ENCODE results near the gene SLC47A2. TPM values are rescaled to one million over a fixed set of nuclear protein-coding genes. Genes with fewer than 3 reads are reported as not detected.
"Not testable (repeated sequence)": the region's sequence is repeated elsewhere in the genome, so short reads cannot be mapped to it uniquely, and the experiment has no call there.

SLC47A2 gene
- total RNA-seq: not detected
- not detected for polyA plus RNA-seq
- 0 reads per million in 6 experiments for total RNA-seq

DNA sequence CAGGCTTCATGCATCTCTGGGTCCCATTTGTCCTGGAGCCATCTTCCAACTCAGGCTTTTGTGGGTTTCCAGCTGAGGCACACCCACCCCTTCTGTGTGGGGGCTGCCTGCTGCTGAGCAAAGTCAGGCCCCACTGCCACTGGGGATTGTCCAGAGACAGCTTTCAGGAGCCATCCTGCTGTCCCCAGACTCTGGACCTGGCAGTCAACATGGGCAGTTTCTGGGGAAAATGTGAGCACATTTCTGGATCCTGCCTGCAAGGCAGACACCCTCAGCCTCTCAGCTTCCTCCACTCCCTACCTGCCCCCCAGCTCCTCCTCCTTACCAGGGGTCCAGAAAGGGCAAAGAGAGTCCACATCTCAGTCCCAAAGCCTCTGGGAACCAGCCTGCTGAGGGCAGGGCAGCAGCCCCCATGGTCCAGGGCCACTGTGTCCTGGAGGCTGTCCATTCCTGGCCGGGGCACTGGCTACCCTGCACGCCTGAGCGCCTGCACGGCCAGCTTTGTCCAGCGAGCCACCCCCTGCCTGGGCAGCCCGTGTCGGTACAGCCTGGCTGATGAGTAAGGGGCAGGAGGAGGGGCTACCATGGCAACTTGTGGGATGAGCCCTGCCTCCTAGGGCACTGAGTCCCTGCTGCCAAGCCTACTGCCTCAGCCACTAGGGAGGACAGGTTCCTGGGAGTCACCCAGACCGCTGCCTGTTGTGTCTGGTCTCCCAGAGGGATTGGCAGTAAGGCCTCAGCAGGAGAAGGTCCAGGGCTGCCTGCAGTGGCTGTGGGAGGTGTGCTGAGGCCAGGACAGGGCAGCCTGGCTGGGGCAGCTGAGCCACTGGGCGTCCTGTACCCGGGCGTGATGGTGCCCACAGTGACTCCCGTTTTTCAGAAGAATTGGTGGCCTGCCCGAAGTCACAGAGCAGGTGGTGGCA is at the start of gene SLC47A2:
Gene SLC47A2 (minus strand): TSS at position 477 of the 923 bp plus-strand sequence. CDS start 29 bp downstream, at position 448.
- ATAC-seq: no peak
- Mint-ChIP-seq H3K4me3 (no peak within 1 kb of the TSS), H3K27me3 (no peaks in the 10 kb centered on the region), H3K36me3 (no peaks in the 10 kb centered on the region), H3K4me1 (peaks cover 0 to 7% (median under 1%) of the 10 kb centered on the region in 4 donors), H3K27ac (peak within 1 kb of the TSS in 2 of 10 donors; percentile 13 to 48), H3K9me3 (no peaks in the 10 kb centered on the region)
- no peak for DNase-seq
- POLR2A ChIA-PET: no interaction called here

- Mint-ChIP-seq H3K4me3 (no peak overlapping the region), H3K27me3 (peaks cover 0 to 8% (median 2%) of the 10 kb centered on the region in 5 donors), H3K4me1 (peaks cover 14 to 31% (median 21%) of the 10 kb centered on the region in 4 donors), H3K36me3 (no peaks in the 10 kb centered on the region), H3K9me3 (no peaks in the 10 kb centered on the region), H3K27ac (peak overlapping the region in 1 of 10 donors; percentile 37)
- POLR2A ChIA-PET: interaction anchor here (1.1 to 1.2 kb wide), 4 partner anchors 117 to 254 kb away, joined by 3 to 5 read pairs (median 4); partner anchors contain the start of gene ALDH3A2
- DNase-seq: peak in 1 of 10 donors; percentile 40
- no peak for ATAC-seq
Observed at GRCh38 chr17:19766016-19766415, 49.6 kb upstream of the SLC47A2 start.

- H3K27ac Mint-ChIP-seq, H3K36me3 Mint-ChIP-seq, DNase-seq, H3K27me3 Mint-ChIP-seq, ATAC-seq, H3K4me3 Mint-ChIP-seq, H3K9me3 Mint-ChIP-seq: not testable (repeated sequence)
- H3K4me1 Mint-ChIP-seq: peaks cover 8 to 19% (median 12%) of the 10 kb centered on the region in 4 donors
- POLR2A ChIA-PET: interaction anchor here (0.9 to 1.7 kb wide), 3 partner anchors 115 to 401 kb away, joined by 4 to 8 read pairs (median 4); partner anchors contain the start of gene ALDH3A2
Observed at GRCh38 chr17:19763991-19764390, 47.6 kb upstream of the SLC47A2 start.

DNA sequence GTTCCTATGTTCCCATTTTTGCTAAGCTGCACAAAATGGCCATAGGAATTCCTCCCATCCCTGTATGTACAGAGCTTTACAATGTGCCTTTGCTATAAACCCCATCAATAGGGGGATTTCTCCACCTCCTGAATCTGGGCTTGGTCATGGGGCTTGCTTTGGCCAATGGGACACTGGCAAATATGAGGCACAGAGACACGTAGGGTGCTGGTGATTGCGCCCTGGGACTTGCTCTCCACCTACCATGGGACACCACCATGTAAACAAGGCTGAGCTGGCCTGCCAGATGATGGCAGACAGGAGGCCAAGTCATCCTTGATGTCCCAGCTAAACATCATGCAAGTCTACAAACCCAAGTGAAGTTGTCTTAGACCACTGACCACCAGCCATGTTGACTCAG is 47.0 kb upstream of the SLC47A2 start:
- peak overlapping the region in 2 of 10 donors; percentile 36 to 63 for H3K27ac Mint-ChIP-seq
- H3K36me3 Mint-ChIP-seq: no peaks in the 10 kb centered on the region
- H3K9me3 Mint-ChIP-seq: no peaks in the 10 kb centered on the region
- POLR2A ChIA-PET: interaction anchor here (0.7 to 2.3 kb wide), 4 partner anchors 9 to 247 kb away, joined by 3 to 16 read pairs (median 4); partner anchors contain the start of gene ALDH3A2
- no peak overlapping the region for H3K4me3 Mint-ChIP-seq
- H3K27me3 Mint-ChIP-seq: peaks cover 3 to 8% (median 8%) of the 10 kb centered on the region in 5 donors
- DNase-seq: peak in 1 of 10 donors; percentile 24
- no peak for ATAC-seq
- peaks cover 8 to 19% (median 12%) of the 10 kb centered on the region in 4 donors for H3K4me1 Mint-ChIP-seq

- POLR2A ChIA-PET: interaction anchor here (0.7 to 2.3 kb wide), 6 partner anchors 10 to 249 kb away, joined by 3 to 16 read pairs (median 4); partner anchors contain the start of gene ALDH3A2
- ATAC-seq (peak; percentile 68 to 85), DNase-seq (peak in 9 of 10 donors; percentile 43 to 85 (median 59))
- H3K36me3 Mint-ChIP-seq: no peaks in the 10 kb centered on the region
- no peak overlapping the region for H3K4me3 Mint-ChIP-seq
- H3K4me1 Mint-ChIP-seq: peaks cover 3 to 19% (median 12%) of the 10 kb centered on the region in 4 donors
- H3K9me3 Mint-ChIP-seq: no peaks in the 10 kb centered on the region
- H3K27ac Mint-ChIP-seq: no peak overlapping the region
- H3K27me3 Mint-ChIP-seq: peaks cover 3 to 11% (median 8%) of the 10 kb centered on the region in 5 donors
Observed at GRCh38 chr17:19762515-19762961, 46.2 kb upstream of the SLC47A2 start.

DNA sequence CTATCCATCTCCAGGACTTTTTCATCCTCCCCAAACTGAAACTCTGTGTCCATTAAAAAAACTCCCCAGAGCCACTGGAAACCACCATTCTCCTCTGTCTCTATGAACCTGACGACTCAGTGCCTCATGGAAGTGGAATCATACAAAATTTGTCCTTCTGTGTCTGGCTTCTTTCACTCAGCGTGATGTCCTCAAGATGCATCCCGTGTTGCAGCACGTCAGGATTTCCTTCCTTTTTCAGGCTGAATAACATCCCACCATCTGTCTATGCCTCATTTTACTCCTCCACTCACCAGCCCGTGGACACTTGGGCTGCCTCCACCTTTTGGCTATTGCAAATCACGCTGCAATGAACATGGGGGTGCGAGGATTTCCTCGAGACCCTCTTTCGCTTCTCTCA is 44.4 kb upstream of the SLC47A2 start:
- H3K9me3 Mint-ChIP-seq: no peaks in the 10 kb centered on the region
- DNase-seq (no peak), ATAC-seq (no peak)
- H3K4me3 Mint-ChIP-seq: no peak overlapping the region
- H3K27ac Mint-ChIP-seq: no peak overlapping the region
- peaks cover 0 to 10% (median 7%) of the 10 kb centered on the region in 4 donors for H3K4me1 Mint-ChIP-seq
- POLR2A ChIA-PET: no interaction called here
- H3K36me3 Mint-ChIP-seq: no peaks in the 10 kb centered on the region
- H3K27me3 Mint-ChIP-seq: peaks cover 3 to 23% (median 16%) of the 10 kb centered on the region in 5 donors

- H3K27ac Mint-ChIP-seq: peak overlapping the region in 1 of 10 donors; percentile 44
- DNase-seq: peak in 2 of 10 donors; percentile 12 to 50
- POLR2A ChIA-PET: no interaction called here
Observed at GRCh38 chr17:19759568-19760549, 43.5 kb upstream of the SLC47A2 start.

DNA sequence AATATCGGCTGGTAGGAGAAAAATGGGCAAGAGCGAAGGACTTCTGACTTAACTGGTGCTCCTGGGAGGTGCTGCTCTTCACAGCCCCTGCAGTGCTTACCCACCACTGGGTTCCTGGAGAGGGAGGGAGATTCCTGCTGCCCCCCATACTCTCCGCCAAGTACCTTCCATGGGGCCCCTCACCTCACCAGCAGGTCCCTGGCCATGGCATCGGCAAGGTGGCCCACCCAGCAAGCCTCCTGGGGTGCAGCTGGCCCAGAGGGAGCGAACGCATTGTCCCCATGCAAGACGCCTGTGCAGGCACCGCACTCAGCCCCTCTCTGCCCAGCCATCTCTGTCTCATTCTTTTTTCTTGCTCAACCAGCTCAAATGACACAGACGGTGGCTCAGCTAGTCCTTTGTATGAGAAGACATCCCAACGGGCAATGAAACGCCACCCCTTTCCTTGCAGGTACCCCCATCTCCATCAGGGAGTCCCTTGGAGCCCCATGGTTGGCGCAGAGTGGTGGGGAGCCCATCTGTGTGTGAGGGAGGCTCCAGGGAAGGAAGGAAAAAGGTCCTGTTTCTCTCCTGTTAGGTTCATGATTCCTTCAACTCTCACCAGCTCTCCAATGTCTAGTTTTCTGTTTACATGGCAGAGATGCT is 41.3 kb upstream of the SLC47A2 start:
- H3K27me3 Mint-ChIP-seq: peaks cover 2 to 22% (median 21%) of the 10 kb centered on the region in 5 donors
- no peaks in the 10 kb centered on the region for H3K9me3 Mint-ChIP-seq
- no peak for DNase-seq
- no peak overlapping the region for H3K27ac Mint-ChIP-seq
- no peaks in the 10 kb centered on the region for H3K36me3 Mint-ChIP-seq
- POLR2A ChIA-PET: no interaction called here
- ATAC-seq: no peak
- H3K4me1 Mint-ChIP-seq: peaks cover 1 to 7% (median 4%) of the 10 kb centered on the region in 4 donors
- no peak overlapping the region for H3K4me3 Mint-ChIP-seq

More at GRCh38 chr17:19759568-19760549, 43.5 kb upstream of the SLC47A2 start:
- peaks cover 2 to 30% (median 17%) of the 10 kb centered on the region in 5 donors for H3K27me3 Mint-ChIP-seq
- no peak for ATAC-seq
- H3K4me3 Mint-ChIP-seq: no peak overlapping the region
- no peaks in the 10 kb centered on the region for H3K36me3 Mint-ChIP-seq
- no peaks in the 10 kb centered on the region for H3K9me3 Mint-ChIP-seq
- H3K4me1 Mint-ChIP-seq: peaks cover 3 to 10% (median 7%) of the 10 kb centered on the region in 4 donors

- H3K4me3 Mint-ChIP-seq: no peak overlapping the region
- no peaks in the 10 kb centered on the region for H3K36me3 Mint-ChIP-seq
- H3K4me1 Mint-ChIP-seq: peaks cover 0 to 7% (median 3%) of the 10 kb centered on the region in 4 donors
- H3K9me3 Mint-ChIP-seq: no peaks in the 10 kb centered on the region
- ATAC-seq (no peak), DNase-seq (no peak)
- H3K27me3 Mint-ChIP-seq: peaks cover 2 to 25% (median 22%) of the 10 kb centered on the region in 5 donors
- POLR2A ChIA-PET: no interaction called here
- peak overlapping the region in 1 of 10 donors; percentile 40 for H3K27ac Mint-ChIP-seq
Observed at GRCh38 chr17:19756546-19756945, 40.2 kb upstream of the SLC47A2 start.

- Mint-ChIP-seq H3K27me3 (peaks cover 2 to 26% (median 22%) of the 10 kb centered on the region in 5 donors), H3K36me3 (no peaks in the 10 kb centered on the region), H3K4me3 (no peak overlapping the region), H3K27ac (peak overlapping the region in 3 of 10 donors; percentile 35 to 80 (median 62)), H3K4me1 (peaks cover 0 to 7% (median 3%) of the 10 kb centered on the region in 4 donors), H3K9me3 (no peaks in the 10 kb centered on the region)
- DNase-seq: no peak
- ATAC-seq: no peak
- POLR2A ChIA-PET: no interaction called here
Observed at GRCh38 chr17:19755821-19756510, 39.6 kb upstream of the SLC47A2 start.

DNA sequence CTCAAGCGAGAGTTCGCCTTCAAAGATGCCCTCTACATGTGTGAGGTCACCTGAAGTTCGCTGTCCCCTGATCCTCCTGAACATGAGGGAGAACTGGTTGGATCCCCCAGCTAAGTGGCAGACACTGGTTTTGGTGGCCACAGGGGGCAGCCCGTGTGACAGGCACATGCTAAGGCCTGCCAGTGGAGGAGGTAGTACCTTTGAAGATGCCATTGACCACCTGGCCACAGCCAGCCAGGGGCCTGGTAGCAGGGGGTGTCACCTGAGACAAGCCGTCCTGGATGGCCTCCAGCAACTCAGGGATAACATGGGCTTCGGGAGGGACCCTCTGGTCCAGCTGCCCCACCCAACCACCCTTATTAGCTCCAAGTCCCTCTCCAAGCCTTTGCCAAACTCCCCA is 39.0 kb upstream of the SLC47A2 start:
- peak overlapping the region in 1 of 10 donors; percentile 80 for H3K27ac Mint-ChIP-seq
- H3K9me3 Mint-ChIP-seq: no peaks in the 10 kb centered on the region
- H3K36me3 Mint-ChIP-seq: no peaks in the 10 kb centered on the region
- ATAC-seq: no peak
- peaks cover 2 to 28% (median 22%) of the 10 kb centered on the region in 5 donors for H3K27me3 Mint-ChIP-seq
- no peak for DNase-seq
- peaks cover 0 to 8% (median 4%) of the 10 kb centered on the region in 4 donors for H3K4me1 Mint-ChIP-seq
- POLR2A ChIA-PET: no interaction called here
- no peak overlapping the region for H3K4me3 Mint-ChIP-seq

All from naive thymus-derived CD8-positive, alpha-beta T cell (primary cell).